NCI-H2171 treated with DMSO at 0.1 percent for 48 hours (cell line): ENCODE measurements around the gene PLA2G4B.

Experiments used
- DNase-seq: peaks from one replicate; lab custom pipeline; 2025; lab: John Stamatoyannopoulos, UW

PLA2G4B gene

GRCh38 chr15:41838400-41838897 lies at the start of gene PLA2G4B:
PLA2G4B (plus strand) TSS chr15:41838847; CDS start chr15:41838914, 67 bp downstream.
- peak; percentile 65 for DNase-seq

GRCh38 chr15:41789236-41789635 lies 49.4 kb upstream of the PLA2G4B start:
- DNase-seq = no peak

GRCh38 chr15:41789662-41790061 lies 49.0 kb upstream of the PLA2G4B start:
- DNase-seq = no peak

GRCh38 chr15:41790169-41790568 lies 48.5 kb upstream of the PLA2G4B start:
- DNase-seq = no peak

- no peak for DNase-seq
Observed at GRCh38 chr15:41790756-41791546, 47.7 kb upstream of the PLA2G4B start.

- no peak for DNase-seq
Observed at GRCh38 chr15:41791547-41791937, 47.1 kb upstream of the PLA2G4B start.

- peak; percentile 94 for DNase-seq
Observed at GRCh38 chr15:41792000-41792637, 46.5 kb upstream of the PLA2G4B start.

GRCh38 chr15:41794081-41794480 lies 44.6 kb upstream of the PLA2G4B start:
- no peak for DNase-seq

- no peak for DNase-seq
Observed at GRCh38 chr15:41795996-41796856, 42.4 kb upstream of the PLA2G4B start.

GRCh38 chr15:41797201-41797944 lies 41.3 kb upstream of the PLA2G4B start:
- no peak for DNase-seq

GRCh38 chr15:41798607-41799487 lies 39.8 kb upstream of the PLA2G4B start:
- DNase-seq = no peak

- DNase-seq = no peak
Observed at GRCh38 chr15:41799488-41799805, 39.2 kb upstream of the PLA2G4B start.

- no peak for DNase-seq
Observed at GRCh38 chr15:41801185-41801584, 37.5 kb upstream of the PLA2G4B start.

- DNase-seq = no peak
Observed at GRCh38 chr15:41801850-41802455, 36.7 kb upstream of the PLA2G4B start.

- DNase-seq = peak; percentile 44
Observed at GRCh38 chr15:41804361-41804760, 34.3 kb upstream of the PLA2G4B start.

GRCh38 chr15:41804916-41805666 lies 33.6 kb upstream of the PLA2G4B start:
- DNase-seq = no peak

GRCh38 chr15:41805711-41806110 lies 32.9 kb upstream of the PLA2G4B start:
- no peak for DNase-seq

GRCh38 chr15:41806291-41807181 lies 32.1 kb upstream of the PLA2G4B start:
- DNase-seq = no peak

GRCh38 chr15:41809121-41809520 lies 29.5 kb upstream of the PLA2G4B start:
- DNase-seq = no peak
